IMR-90 (cell line): ENCODE results near the gene RPAIN. TPM values are rescaled to one million over a fixed set of nuclear protein-coding genes. Genes with fewer than 3 reads are reported as not detected.

Source experiments
- ATAC-seq: fragments of 200-7000 bp; cut with Tn5 transposase; 2 replicates; pipeline ENCODE4 v1.9.1; 2020; ENCODE audit warnings: low read depth, mild to moderate bottlenecking, moderate library complexity
- BruUV-seq: library from RNA; stranded (reverse); fragments of 400-500 nt; replicated peaks from 2 replicates; lab custom pipeline; 2021; lab: Mats Ljungman, UMichigan
- CTCF ChIA-PET: fragments of 300-600 bp; formaldehyde crosslinking; extraction: SDS; loops from one replicate; lab custom pipeline; 2021; ENCODE audit warnings: antibody characterized with exemption; lab: Yijun Ruan, JAX
- POLR2A ChIA-PET: fragments of 300-600 bp; sonication (Branson Sonifier 250); formaldehyde crosslinking; loops from one replicate; lab custom pipeline; 2022; ENCODE audit warnings: antibody characterized with exemption; ENCODE audit not compliant: unreplicated experiment; lab: Charles Lee
- DNase-seq: peaks from one replicate; pipeline ENCODE4 v3.0.0; 2013
- H2AFZ ChIP-seq: replicated peaks from 2 replicates; pipeline ENCODE3; 2013; ENCODE audit warnings: low read length, mild to moderate bottlenecking; ENCODE audit not compliant: poor library complexity
- H2AK5ac ChIP-seq: 2 replicates; pipeline ENCODE4 v1.6.1; 2013; ENCODE audit warnings: low read depth, low read length, inconsistent platforms
- H2AK9ac ChIP-seq: replicated peaks from 2 replicates; pipeline ENCODE3; 2013; ENCODE audit warnings: mild to moderate bottlenecking, low read depth, low read length, moderate library complexity; ENCODE audit not compliant: poor library complexity
- H2BK120ac ChIP-seq: 2 replicates; pipeline ENCODE4 v1.6.1; 2013; ENCODE audit warnings: low read depth, low read length, inconsistent platforms
- H2BK15ac ChIP-seq: 3 replicates; pipeline ENCODE4 v1.6.1; 2013; ENCODE audit warnings: low read depth, low read length, inconsistent platforms
- H2BK20ac ChIP-seq: 2 replicates; pipeline ENCODE4 v1.6.1; 2013; ENCODE audit warnings: low read depth, mild to moderate bottlenecking, inconsistent platforms, low read length, moderate library complexity
- H2BK5ac ChIP-seq: 2 replicates; pipeline ENCODE4 v1.6.1; 2013; ENCODE audit warnings: mild to moderate bottlenecking, low read depth, low read length, inconsistent platforms; ENCODE audit not compliant: poor library complexity, severe bottlenecking
- H3K14ac ChIP-seq: replicated peaks from 2 replicates; pipeline ENCODE4 v1.6.1; 2013; ENCODE audit warnings: low read depth, low read length, inconsistent platforms
- H3K18ac ChIP-seq: 2 replicates; pipeline ENCODE4 v1.6.1; 2013; ENCODE audit warnings: low read depth, low read length, control low read depth
- H3K23ac ChIP-seq: 2 replicates; pipeline ENCODE4 v1.6.1; 2013; ENCODE audit warnings: low read depth, low read length, inconsistent platforms
- H3K27ac ChIP-seq: 2 replicates; pipeline ENCODE4 v1.5.1; 2013; ENCODE audit warnings: mild to moderate bottlenecking, control low read depth, low read length; ENCODE audit not compliant: insufficient read depth
- H3K27me3 ChIP-seq: 2 replicates; pipeline ENCODE4 v1.6.1; 2013; ENCODE audit warnings: low read length; ENCODE audit not compliant: control insufficient read depth, insufficient read depth
- H3K36me3 ChIP-seq: 2 replicates; pipeline ENCODE4 v1.6.1; 2013; ENCODE audit warnings: low read length, mixed read lengths; ENCODE audit not compliant: control insufficient read depth, insufficient read depth
- H3K4ac ChIP-seq: 2 replicates; pipeline ENCODE4 v1.6.1; 2013; ENCODE audit warnings: low read depth, low read length, inconsistent platforms
- H3K4me1 ChIP-seq: 2 replicates; pipeline ENCODE4 v1.6.1; 2013; ENCODE audit warnings: low read length, mixed read lengths; ENCODE audit not compliant: control insufficient read depth, insufficient read depth
- H3K4me2 ChIP-seq: 2 replicates; pipeline ENCODE4 v1.6.1; 2013; ENCODE audit warnings: low read depth, mild to moderate bottlenecking, control low read depth, low read length, moderate library complexity
- H3K4me3 ChIP-seq: 2 replicates; pipeline ENCODE4 v1.5.1; 2013; ENCODE audit warnings: low read depth, mild to moderate bottlenecking, control low read depth, low read length, moderate library complexity; ENCODE audit not compliant: insufficient read depth
- H3K56ac ChIP-seq: 2 replicates; pipeline ENCODE4 v1.6.1; 2013; ENCODE audit warnings: low read length, inconsistent platforms; ENCODE audit not compliant: insufficient read depth; ENCODE audit errors: extremely low read depth
- H3K79me1 ChIP-seq, 2 experiments: 2 replicates each; pipeline ENCODE4 v1.6.1; 2013; ENCODE audit warnings: low read length in 2 of 2, inconsistent platforms in 1 of 2, low read depth in 1 of 2
- H3K9ac ChIP-seq: 2 replicates; pipeline ENCODE4 v1.6.1; 2013; ENCODE audit warnings: low read depth, low read length, control low read depth
- H3K9me1 ChIP-seq: 2 replicates; pipeline ENCODE4 v1.6.1; 2013; ENCODE audit warnings: low read length, inconsistent platforms; ENCODE audit not compliant: insufficient read depth
- H3K9me3 ChIP-seq: 2 replicates; pipeline ENCODE4 v1.6.1; 2013; ENCODE audit warnings: low read length; ENCODE audit not compliant: control insufficient read depth, insufficient read depth
- H4K20me1 ChIP-seq: 2 replicates; pipeline ENCODE4 v1.6.1; 2013; ENCODE audit warnings: low read length, inconsistent platforms; ENCODE audit not compliant: insufficient read depth
- H4K5ac ChIP-seq: 2 replicates; pipeline ENCODE4 v1.6.1; 2013; ENCODE audit warnings: mild to moderate bottlenecking, low read depth, low read length, control low read depth
- H4K8ac ChIP-seq, 2 experiments: 2 replicates each; pipeline ENCODE4 v1.6.1; 2013; ENCODE audit warnings: low read depth in 2 of 2, low read length in 2 of 2, control low read depth in 1 of 2, inconsistent platforms in 1 of 2
- H4K91ac ChIP-seq: 2 replicates; pipeline ENCODE4 v1.6.1; 2013; ENCODE audit warnings: low read depth, low read length, inconsistent platforms; ENCODE audit not compliant: insufficient read depth
- BHLHE40 ChIP-seq: fragments of 150-350 bp; IDR thresholded peaks from 2 replicates; pipeline ENCODE4 v1.6.1; 2016; ENCODE audit warnings: mild to moderate bottlenecking, low read depth, low read length
- CEBPB ChIP-seq: IDR thresholded peaks from 2 replicates; pipeline ENCODE4 v1.6.1; 2012; ENCODE audit warnings: low read depth, low read length, improper control_type of control experiment
- CHD1 ChIP-seq: IDR thresholded peaks from 2 replicates; pipeline ENCODE4 v1.6.1; 2012; ENCODE audit warnings: low read depth, low read length, improper control_type of control experiment
- CTCF ChIP-seq: conservative IDR thresholded peaks from 2 replicates; pipeline ENCODE4 v1.5.1; 2012; ENCODE audit warnings: mild to moderate bottlenecking, low read depth, low read length, improper control_type of control experiment
- ELK1 ChIP-seq: fragments of 150-350 bp; IDR thresholded peaks from 2 replicates; pipeline ENCODE4 v1.6.1; 2016; ENCODE audit warnings: low read depth, mild to moderate bottlenecking, low read length, moderate library complexity, borderline replicate concordance
- FOS ChIP-seq: fragments of 150-350 bp; IDR thresholded peaks from 2 replicates; pipeline ENCODE4 v1.6.1; 2016; ENCODE audit warnings: low read depth, low read length
- MAFK ChIP-seq: IDR thresholded peaks from 2 replicates; pipeline ENCODE4 v1.6.1; 2012; ENCODE audit warnings: low read depth, low read length, improper control_type of control experiment
- MAZ ChIP-seq: IDR thresholded peaks from 2 replicates; pipeline ENCODE4 v1.6.1; 2012; ENCODE audit warnings: low read depth, mild to moderate bottlenecking, low read length, improper control_type of control experiment, moderate library complexity, borderline replicate concordance
- MXI1 ChIP-seq: IDR thresholded peaks from 2 replicates; pipeline ENCODE4 v1.6.1; 2012; ENCODE audit warnings: low read depth, mild to moderate bottlenecking, low read length, moderate library complexity, borderline replicate concordance
- NFE2L2 ChIP-seq: fragments of 150-350 bp; IDR thresholded peaks from 2 replicates; pipeline ENCODE4 v1.6.1; 2016; ENCODE audit warnings: low read depth, mild to moderate bottlenecking, low read length
- POLR2A ChIP-seq: IDR thresholded peaks from 2 replicates; pipeline ENCODE4 v1.6.1; 2012; ENCODE audit warnings: mild to moderate bottlenecking, low read depth, low read length
- RAD21 ChIP-seq: IDR thresholded peaks from 2 replicates; pipeline ENCODE4 v1.6.1; 2012; ENCODE audit warnings: low read length, improper control_type of control experiment
- RCOR1 ChIP-seq: IDR thresholded peaks from 2 replicates; pipeline ENCODE4 v1.6.1; 2012; ENCODE audit warnings: mild to moderate bottlenecking, low read length, improper control_type of control experiment; ENCODE audit not compliant: insufficient replicate concordance
- RFX5 ChIP-seq: IDR thresholded peaks from 2 replicates; pipeline ENCODE4 v1.8.0; 2012; ENCODE audit warnings: low read depth, mild to moderate bottlenecking, low read length, moderate library complexity
- SMC3 ChIP-seq: fragments of 150-350 bp; IDR thresholded peaks from 2 replicates; pipeline ENCODE4 v1.6.1; 2016; ENCODE audit warnings: low read depth, mild to moderate bottlenecking, antibody characterized with exemption, low read length, moderate library complexity
- WGBS, 2 experiments: methylation state at CpG; one replicate each; pipeline versions ENCODE4 v1.1.5 to v1.1.7; 2013; ENCODE audit warnings: missing lambda C conversion rate in 2 of 2; ENCODE audit not compliant: insufficient read length in 1 of 2; ENCODE audit errors: extremely low coverage in 2 of 2; 5-methylcytosine and 5-hydroxymethylcytosine counted together
- dilution Hi-C: fragments of 300-500 bp; cut with HindIII; formaldehyde crosslinking; loops from one replicate; pipeline ENCODE4 v1.14.3; 2018; ENCODE audit warnings: low sequenced_read_pairs; ENCODE audit not compliant: unreplicated experiment
- in situ Hi-C: fragments of 300-500 bp; cut with MboI; formaldehyde crosslinking; loops from 3 replicates; pipeline ENCODE4 v1.14.3; 2019; ENCODE audit warnings: low sequenced_read_pairs, inconsistent platforms, mixed read lengths
- intact Hi-C: fragments of 100-400 bp; cut with micrococcal nuclease; formaldehyde crosslinking; loops from 2 replicates; pipeline ENCODE4 v1.10.0; 2022
- polyA plus RNA-seq, 3 experiments: library from polyadenylated mRNA; depleted of rRNA; stranded (reverse); fragments of >200 nt; gene quantifications; 2 replicates each; pipeline ENCODE4 v1.2.3, GENCODE V29; 2012; ENCODE audit warnings: low replicate concordance in 1 of 3
- total RNA-seq: library from RNA; depleted of rRNA; stranded (reverse); fragments of >200 nt; gene quantifications from 2 replicates; pipeline ENCODE4 v1.2.3, GENCODE V29; 2012

Gene RPAIN
- total and polyA plus RNA-seq, 2 of the 4 experiments (the other 2 are of a cell fraction) = 28.7 to 34.9 TPM

DNA sequence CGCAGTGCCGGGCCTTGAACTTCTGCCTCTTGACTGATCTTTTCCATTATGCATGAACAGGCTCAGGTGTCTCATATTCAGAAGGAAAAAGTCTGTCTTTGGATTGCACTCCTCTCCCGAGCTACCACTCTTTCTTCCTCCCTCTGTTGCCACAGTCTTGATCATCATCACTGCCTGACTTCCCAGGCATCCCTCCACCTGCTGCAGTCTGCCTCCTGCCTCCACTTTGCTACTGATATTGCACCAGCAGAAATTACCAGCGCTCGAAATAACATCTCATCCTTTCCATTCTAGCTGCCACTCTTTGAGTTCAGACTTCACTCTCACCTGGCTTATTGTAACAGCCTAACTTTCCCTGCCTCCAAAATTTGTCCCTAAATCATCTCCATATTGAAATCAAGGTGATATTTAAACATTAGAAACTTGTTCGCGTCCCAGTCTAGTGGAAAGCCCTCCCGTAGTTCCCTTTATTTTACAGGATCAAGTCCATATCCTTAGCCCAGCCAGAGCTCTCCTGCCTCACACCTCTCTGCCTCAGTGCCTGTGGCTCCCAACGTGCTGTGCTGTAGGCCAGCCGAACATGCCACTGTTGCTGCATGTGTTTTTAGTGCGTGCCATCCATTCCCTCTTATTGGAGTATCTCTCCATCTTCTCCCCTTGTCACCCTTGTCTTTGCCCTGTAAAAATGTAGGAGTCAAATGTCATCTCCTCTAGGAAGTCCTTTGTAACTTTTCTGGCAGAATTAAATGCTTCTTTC lies 40.5 kb upstream of the RPAIN start:
- POLR2A ChIA-PET = no interaction called here
- intact Hi-C loops = no loop called here
- CTCF ChIA-PET = no interaction called here

More for the DNA sequence above, 40.5 kb upstream of the RPAIN start:
- H2AFZ ChIP-seq = no peak overlapping the region
- no peak overlapping the region for H3K23ac ChIP-seq
- in situ Hi-C loops = loop anchor here (10.0 kb wide), 1 partner anchor 65 kb away; no protein-coding TSS in a partner anchor
- no peak overlapping the region for H4K91ac ChIP-seq
- no peak overlapping the region for H3K18ac ChIP-seq
- DNase-seq (no peak), ATAC-seq (no peak)
- H3K36me3 ChIP-seq = peaks cover 55% of the 10 kb centered on the region
- no peak overlapping the region for H3K4me2 ChIP-seq
- peaks cover 5% of the 10 kb centered on the region; the same call in 1 of the 2 replicates for H3K9me1 ChIP-seq
- H3K4ac ChIP-seq = no peak overlapping the region
- WGBS, 2 experiments = 93% methylated on average over 8 of the region's 11 CpGs; no CpG with 5 or more reads in 1 of the 2 experiments
- no peaks in the 10 kb centered on the region for H3K9me3 ChIP-seq
- no peak overlapping the region for H2BK15ac ChIP-seq
- no peak for TF ChIP-seq BHLHE40
- TF ChIP-seq RCOR1 = no peak
- TF ChIP-seq MXI1 = no peak
- no peak for TF ChIP-seq ELK1
- TF ChIP-seq POLR2A = no peak
- no peak for TF ChIP-seq RAD21
- no peak for TF ChIP-seq NFE2L2
- no peak for TF ChIP-seq SMC3
- no peak for TF ChIP-seq FOS
- no peak for TF ChIP-seq CTCF
- TF ChIP-seq MAZ = no peak
- no peak for TF ChIP-seq CEBPB
- TF ChIP-seq RFX5 = no peak
- no peak for TF ChIP-seq CHD1
- no peak for TF ChIP-seq MAFK
- H3K56ac ChIP-seq = no peak overlapping the region
- H3K27me3 ChIP-seq = no peaks in the 10 kb centered on the region
- BruUV-seq = no TSS peak
- no peak overlapping the region for H3K9ac ChIP-seq
- H4K20me1 ChIP-seq = no peaks in the 10 kb centered on the region
- H3K14ac ChIP-seq = no peak overlapping the region
- H2AK9ac ChIP-seq = no peak overlapping the region
- H3K79me1 ChIP-seq = peaks cover 2 to 3% of the 10 kb centered on the region in 2 experiments; a peak in 2 of 4 replicates
- no peak overlapping the region for H2BK20ac ChIP-seq
- no peak overlapping the region for H3K27ac ChIP-seq
- no peak overlapping the region for H4K5ac ChIP-seq
- H2BK120ac ChIP-seq = no peak overlapping the region
- H4K8ac ChIP-seq = no peak overlapping the region
- H3K4me3 ChIP-seq = no peak overlapping the region
- dilution Hi-C loops = no loop called here
- H2AK5ac ChIP-seq = no peak overlapping the region
- no peaks in the 10 kb centered on the region for H3K4me1 ChIP-seq
- no peak overlapping the region for H2BK5ac ChIP-seq
